Measurements from ENCODE around the gene RASGEF1C. TPM values are rescaled to one million over a fixed set of nuclear protein-coding genes. Genes with fewer than 3 reads are reported as not detected.

RASGEF1C gene
- polyA plus RNA-seq, 3 donors, result not detected

DNA sequence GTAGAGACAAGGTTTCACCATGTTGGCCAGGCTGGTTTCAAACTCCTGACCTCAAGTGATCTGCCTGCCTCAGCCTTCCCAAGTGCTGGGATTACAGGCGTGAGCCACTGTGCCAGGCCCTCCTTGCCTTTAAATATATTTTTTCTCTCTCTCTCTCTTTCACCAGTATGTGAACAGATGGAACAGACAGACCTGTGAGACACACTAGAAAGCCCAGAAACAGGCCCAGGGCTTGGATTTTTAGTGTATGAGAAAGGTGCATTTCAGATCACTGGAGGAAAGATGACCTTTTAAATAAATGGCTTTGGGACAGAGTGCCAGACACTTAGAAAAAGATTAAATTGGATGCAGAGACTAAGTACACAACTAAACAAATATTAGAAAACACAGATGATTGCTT lies 3.1 kb downstream of the RASGEF1C start:
- Mint-ChIP-seq H3K9me3 (peaks cover 0 to 13% (median 4%) of the 10 kb centered on the region in 7 donors), H3K4me3 (no peak overlapping the region), H3K4me1 (peaks cover 6% of the 10 kb centered on the region), H3K27ac (no peak overlapping the region), H3K27me3 (ENCODE audit: low read depth in 3 of 3) (peaks cover 23 to 47% (median 41%) of the 10 kb centered on the region in 3 donors), H3K36me3 (peaks cover 5 to 7% of the 10 kb centered on the region in 2 donors)
- no peak overlapping the region for H2AFZ ChIP-seq (ENCODE audit: insufficient read depth, low read depth, low read length, poor library complexity, severe bottlenecking)
- peaks cover 5 to 10% of the 10 kb centered on the region in 2 donors for H3K4me1 ChIP-seq (ENCODE audit: control insufficient read depth in 1 of 2, insufficient read depth in 2 of 2, low read length in 2 of 2)
- DNase-seq, result no peak
- intact Hi-C loops (cut with micrococcal nuclease), result loop anchor here in 1 of 2 donors (5.0 kb wide), 1 partner anchor 121 kb away; no protein-coding TSS in a partner anchor
- H3K79me2 ChIP-seq (ENCODE audit: insufficient read depth, low read length), result no peaks in the 10 kb centered on the region
- H3K4me2 ChIP-seq (replicated peaks; ENCODE audit: extremely low read depth, low read length, poor library complexity, severe bottlenecking), result no peak overlapping the region
- no peaks in the 10 kb centered on the region for H4K20me1 ChIP-seq (ENCODE audit: insufficient read depth, low read length)
- TF ChIP-seq, protein P1, sequence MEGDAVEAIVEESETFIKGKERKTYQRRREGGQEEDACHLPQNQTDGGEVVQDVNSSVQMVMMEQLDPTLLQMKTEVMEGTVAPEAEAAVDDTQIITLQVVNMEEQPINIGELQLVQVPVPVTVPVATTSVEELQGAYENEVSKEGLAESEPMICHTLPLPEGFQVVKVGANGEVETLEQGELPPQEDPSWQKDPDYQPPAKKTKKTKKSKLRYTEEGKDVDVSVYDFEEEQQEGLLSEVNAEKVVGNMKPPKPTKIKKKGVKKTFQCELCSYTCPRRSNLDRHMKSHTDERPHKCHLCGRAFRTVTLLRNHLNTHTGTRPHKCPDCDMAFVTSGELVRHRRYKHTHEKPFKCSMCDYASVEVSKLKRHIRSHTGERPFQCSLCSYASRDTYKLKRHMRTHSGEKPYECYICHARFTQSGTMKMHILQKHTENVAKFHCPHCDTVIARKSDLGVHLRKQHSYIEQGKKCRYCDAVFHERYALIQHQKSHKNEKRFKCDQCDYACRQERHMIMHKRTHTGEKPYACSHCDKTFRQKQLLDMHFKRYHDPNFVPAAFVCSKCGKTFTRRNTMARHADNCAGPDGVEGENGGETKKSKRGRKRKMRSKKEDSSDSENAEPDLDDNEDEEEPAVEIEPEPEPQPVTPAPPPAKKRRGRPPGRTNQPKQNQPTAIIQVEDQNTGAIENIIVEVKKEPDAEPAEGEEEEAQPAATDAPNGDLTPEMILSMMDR (IDR thresholded peaks at IDR 0.05), result no peak
- no peak overlapping the region for H3K9ac ChIP-seq (ENCODE audit: insufficient read depth, low read length, poor library complexity, severe bottlenecking)
- no CpG with 5 or more reads among the region's 1 CpG for WGBS (ENCODE audit: insufficient coverage)
- H3K9me3 ChIP-seq (replicated peaks in 1 of 2; ENCODE audit: control insufficient read depth in 1 of 2, insufficient read depth in 1 of 2, low read length in 2 of 2), result no peaks in the 10 kb centered on the region
- H3K27ac ChIP-seq (ENCODE audit: low read depth in 1 of 2, low read length in 2 of 2), result no peak overlapping the region
- H3K4me3 ChIP-seq (replicated peaks in 1 of 3; ENCODE audit: low read depth in 2 of 3, low read length in 3 of 3), result no peak overlapping the region
- peaks cover 5 to 29% of the 10 kb centered on the region in 2 donors for H3K27me3 ChIP-seq (ENCODE audit: control insufficient read depth in 2 of 2, insufficient read depth in 2 of 2, low read length in 2 of 2)
- no peaks in the 10 kb centered on the region for H3K36me3 ChIP-seq (replicated peaks in 1 of 2; ENCODE audit: control insufficient read depth in 1 of 2, insufficient read depth in 2 of 2, low read length in 2 of 2)

DNA sequence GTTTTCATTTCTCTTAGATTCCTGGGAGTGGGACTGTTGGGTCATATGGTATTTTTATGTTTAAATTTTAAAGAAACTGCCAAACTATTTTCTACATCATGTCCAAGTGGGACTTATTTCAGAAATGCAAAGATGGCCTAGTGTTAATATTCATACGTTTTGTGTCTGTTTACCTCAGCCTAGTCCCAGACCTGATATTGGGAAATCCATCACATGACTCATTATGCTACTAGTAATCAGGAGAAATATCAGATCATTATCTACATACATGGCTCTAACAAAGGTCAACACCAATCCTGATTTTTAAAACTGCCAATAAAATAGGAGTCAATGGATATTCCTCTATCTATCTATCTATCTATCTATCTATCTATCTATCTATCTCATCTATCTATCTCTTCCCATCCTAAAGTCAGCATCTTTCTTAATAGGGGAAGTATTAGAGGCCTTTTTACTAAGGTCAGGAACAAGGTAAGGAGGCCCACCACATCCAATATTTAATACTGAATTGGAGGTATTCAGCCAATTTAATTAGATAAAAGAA lies 4.7 kb downstream of the RASGEF1C start:
- H3K27ac Mint-ChIP-seq, result no peak overlapping the region
- no peak for DNase-seq
- peaks cover 0 to 10% (median 3%) of the 10 kb centered on the region in 7 donors for H3K9me3 Mint-ChIP-seq
- peaks cover 5 to 8% of the 10 kb centered on the region in 2 donors for H3K4me1 ChIP-seq (ENCODE audit: control insufficient read depth in 1 of 2, insufficient read depth in 2 of 2, low read length in 2 of 2)
- intact Hi-C loops (cut with micrococcal nuclease), result no loop called here
- peaks cover 5 to 23% of the 10 kb centered on the region in 2 donors for H3K27me3 ChIP-seq (ENCODE audit: control insufficient read depth in 2 of 2, insufficient read depth in 2 of 2, low read length in 2 of 2)
- H3K27ac ChIP-seq (ENCODE audit: low read depth in 1 of 2, low read length in 2 of 2), result no peak overlapping the region
- no peak overlapping the region for H3K4me2 ChIP-seq (replicated peaks; ENCODE audit: extremely low read depth, low read length, poor library complexity, severe bottlenecking)
- H3K36me3 ChIP-seq (replicated peaks in 1 of 2; ENCODE audit: control insufficient read depth in 1 of 2, insufficient read depth in 2 of 2, low read length in 2 of 2), result no peaks in the 10 kb centered on the region
- no CpG with 5 or more reads among the region's 1 CpG for WGBS (ENCODE audit: insufficient coverage)
- H3K4me3 Mint-ChIP-seq, result no peak overlapping the region
- H3K4me3 ChIP-seq (replicated peaks in 1 of 3; ENCODE audit: low read depth in 2 of 3, low read length in 3 of 3), result no peak overlapping the region
- no peak overlapping the region for H3K9ac ChIP-seq (ENCODE audit: insufficient read depth, low read length, poor library complexity, severe bottlenecking)
- peaks cover 22 to 36% (median 30%) of the 10 kb centered on the region in 3 donors for H3K27me3 Mint-ChIP-seq (ENCODE audit: low read depth in 3 of 3)
- H3K36me3 Mint-ChIP-seq, result peaks cover 5 to 7% of the 10 kb centered on the region in 2 donors
- peaks cover 6% of the 10 kb centered on the region for H3K4me1 Mint-ChIP-seq
- TF ChIP-seq, protein P1 (IDR thresholded peaks at IDR 0.05), result no peak
- H3K9me3 ChIP-seq (replicated peaks in 1 of 2; ENCODE audit: control insufficient read depth in 1 of 2, insufficient read depth in 1 of 2, low read length in 2 of 2), result no peaks in the 10 kb centered on the region
- H3K79me2 ChIP-seq (ENCODE audit: insufficient read depth, low read length), result no peaks in the 10 kb centered on the region
- no peaks in the 10 kb centered on the region for H4K20me1 ChIP-seq (ENCODE audit: insufficient read depth, low read length)
- H2AFZ ChIP-seq (ENCODE audit: insufficient read depth, low read depth, low read length, poor library complexity, severe bottlenecking), result no peak overlapping the region
